Neural cell (in vitro differentiated cells): ENCODE measurements around the gene GABPB1. TPM values are rescaled to one million over a fixed set of nuclear protein-coding genes. Genes with fewer than 3 reads are reported as not detected.

Experiments used
- H2AFZ ChIP-seq: fragments of 200-600, 300-800 bp; sonication (generic), shearing (Covaris generic); 2 replicates; pipeline ENCODE4 v1.6.0; 2014; ENCODE audit warnings: low read depth, mild to moderate bottlenecking, antibody characterized with exemption, low read length, moderate library complexity
- H3F3A ChIP-seq: fragments of 200-600 bp; shearing (Covaris generic); 2 replicates; pipeline ENCODE4 v1.6.1; 2016; ENCODE audit warnings: mild to moderate bottlenecking, moderate library complexity, mixed read lengths, antibody characterized with exemption, low read length; ENCODE audit not compliant: insufficient read depth, poor library complexity, severe bottlenecking
- H3K27ac ChIP-seq: fragments of 200-600, 300-800 bp; sonication (generic), shearing (Covaris generic); 2 replicates; pipeline ENCODE4 v1.5.1; 2014; ENCODE audit warnings: mild to moderate bottlenecking, low read length, moderate library complexity
- H3K27me3 ChIP-seq: fragments of 300-800, 200-600 bp; sonication (generic), shearing (Covaris generic); 2 replicates; pipeline ENCODE4 v1.6.0; 2014; ENCODE audit warnings: mild to moderate bottlenecking, low read depth, low read length, moderate library complexity; ENCODE audit not compliant: insufficient read depth
- H3K36me3 ChIP-seq: fragments of 300-800, 200-600 bp; sonication (generic), shearing (Covaris generic); 2 replicates; pipeline ENCODE4 v1.5.1; 2014; ENCODE audit warnings: mild to moderate bottlenecking, antibody characterized with exemption, low read length, moderate library complexity; ENCODE audit not compliant: insufficient read depth
- H3K4me2 ChIP-seq: fragments of 300-800, 200-600 bp; sonication (generic), shearing (Covaris generic); 2 replicates; pipeline ENCODE4 v1.6.0; 2014; ENCODE audit warnings: mild to moderate bottlenecking, low read length
- H3K4me3 ChIP-seq: fragments of 300-800, 200-600 bp; sonication (generic), shearing (Covaris generic); 2 replicates; pipeline ENCODE4 v1.5.1; 2014; ENCODE audit warnings: mild to moderate bottlenecking, low read length, moderate library complexity
- H3K79me2 ChIP-seq: fragments of 200-600 bp; shearing (Covaris generic); replicated peaks from 2 replicates; pipeline ENCODE4 v1.6.0; 2014; ENCODE audit warnings: mild to moderate bottlenecking, low read length, moderate library complexity; ENCODE audit not compliant: insufficient read depth
- H3K9ac ChIP-seq: fragments of 300-800, 200-600 bp; sonication (generic), shearing (Covaris generic); 2 replicates; pipeline ENCODE4 v1.6.1; 2016; ENCODE audit warnings: mild to moderate bottlenecking, low read length, mixed read lengths
- H3K9me2 ChIP-seq: fragments of 200-600 bp; shearing (Covaris generic); 2 replicates; pipeline ENCODE4 v1.6.1; 2016; ENCODE audit warnings: mild to moderate bottlenecking, low read length, mixed read lengths; ENCODE audit not compliant: insufficient read depth
- H3K9me3 ChIP-seq: fragments of 200-600, 300-800 bp; sonication (generic), shearing (Covaris generic); 2 replicates; pipeline ENCODE4 v1.6.1; 2016; ENCODE audit warnings: mild to moderate bottlenecking, mixed run types, low read length, moderate library complexity, mixed read lengths
- H4K20me1 ChIP-seq: fragments of 200-600 bp; shearing (Covaris generic); 2 replicates; pipeline ENCODE4 v1.6.1; 2016; ENCODE audit warnings: mild to moderate bottlenecking, mixed run types; ENCODE audit not compliant: insufficient read depth
- EP300 ChIP-seq: fragments of 450-650 bp; conservative IDR thresholded peaks from 2 replicates; pipeline ENCODE4 v1.6.1; 2014; ENCODE audit warnings: antibody characterized with exemption, mild to moderate bottlenecking, moderate library complexity; ENCODE audit not compliant: poor library complexity, severe bottlenecking
- EZH2 ChIP-seq: fragments of 200-600, 300-800 bp; shearing (Covaris generic), sonication (generic); IDR thresholded peaks from 2 replicates; pipeline ENCODE4 v1.6.1; 2014; ENCODE audit warnings: antibody characterized with exemption, low read length, borderline replicate concordance, mild to moderate bottlenecking; ENCODE audit not compliant: insufficient read depth, poor library complexity, severe bottlenecking
- MXI1 ChIP-seq: fragments of 450-650 bp; conservative IDR thresholded peaks from 2 replicates; pipeline ENCODE4 v1.6.1; 2014; ENCODE audit warnings: antibody characterized with exemption, mild to moderate bottlenecking; ENCODE audit not compliant: poor library complexity, severe bottlenecking
- POLR2AphosphoS5 ChIP-seq: IDR thresholded peaks from 2 replicates; pipeline ENCODE4 v1.6.1; 2012
- RAD21 ChIP-seq: fragments of 450-650 bp; conservative IDR thresholded peaks from 2 replicates; pipeline ENCODE4 v1.6.1; 2014; ENCODE audit warnings: antibody characterized with exemption, mild to moderate bottlenecking, moderate library complexity
- REST ChIP-seq: IDR thresholded peaks from 2 replicates; pipeline ENCODE4 v1.6.1; 2012; ENCODE audit warnings: borderline replicate concordance
- SMC3 ChIP-seq: fragments of 450-650 bp; conservative IDR thresholded peaks from 2 replicates; pipeline ENCODE4 v1.6.1; 2014; ENCODE audit warnings: antibody characterized with exemption, mild to moderate bottlenecking, moderate library complexity; ENCODE audit not compliant: poor library complexity
- TAF1 ChIP-seq: IDR thresholded peaks from 2 replicates; pipeline ENCODE4 v1.6.1; 2012; ENCODE audit warnings: low read depth
- polyA plus RNA-seq: library from polyadenylated mRNA; depleted of rRNA; stranded (reverse); fragments of >200 nt; gene quantifications from 2 replicates; pipeline ENCODE4 v1.2.3, GENCODE V29; 2014
- TF ChIP-seq, protein P1 (sequence below): fragments of 450-650 bp; IDR thresholded peaks from 2 replicates; pipeline ENCODE4 v1.5.1; 2014; ENCODE audit warnings: antibody characterized with exemption, mild to moderate bottlenecking, moderate library complexity; ENCODE audit not compliant: poor library complexity, severe bottlenecking

The GABPB1 gene
- polyA plus RNA-seq, 1 donor from 2014 or later: 34.1 TPM

DNA sequence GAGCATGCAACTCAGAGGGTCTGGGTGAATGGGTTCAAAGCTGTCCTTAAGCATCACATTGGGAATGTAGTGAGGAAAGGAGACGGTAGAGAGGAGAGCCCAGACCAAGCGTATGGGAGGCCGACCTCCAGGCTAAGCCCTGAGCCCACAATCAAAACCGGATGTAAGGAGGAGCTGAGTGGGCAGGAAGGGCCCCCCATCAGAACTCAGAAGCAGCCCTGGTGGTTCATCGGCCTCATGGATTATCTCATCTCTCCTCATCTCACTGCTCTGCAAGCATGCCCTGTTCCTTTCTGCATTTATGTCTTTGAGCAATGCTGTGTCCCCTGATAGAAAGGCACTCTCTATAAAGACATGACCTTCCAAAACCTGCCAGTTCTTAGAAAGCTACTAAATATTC lies 95.7 kb downstream of the GABPB1 start:
- no peaks in the 10 kb centered on the region for H3K9me3 ChIP-seq
- TF ChIP-seq MXI1: no peak
- no peak for TF ChIP-seq EZH2
- TF ChIP-seq EP300: no peak
- TF ChIP-seq TAF1: no peak
- TF ChIP-seq, protein P1, sequence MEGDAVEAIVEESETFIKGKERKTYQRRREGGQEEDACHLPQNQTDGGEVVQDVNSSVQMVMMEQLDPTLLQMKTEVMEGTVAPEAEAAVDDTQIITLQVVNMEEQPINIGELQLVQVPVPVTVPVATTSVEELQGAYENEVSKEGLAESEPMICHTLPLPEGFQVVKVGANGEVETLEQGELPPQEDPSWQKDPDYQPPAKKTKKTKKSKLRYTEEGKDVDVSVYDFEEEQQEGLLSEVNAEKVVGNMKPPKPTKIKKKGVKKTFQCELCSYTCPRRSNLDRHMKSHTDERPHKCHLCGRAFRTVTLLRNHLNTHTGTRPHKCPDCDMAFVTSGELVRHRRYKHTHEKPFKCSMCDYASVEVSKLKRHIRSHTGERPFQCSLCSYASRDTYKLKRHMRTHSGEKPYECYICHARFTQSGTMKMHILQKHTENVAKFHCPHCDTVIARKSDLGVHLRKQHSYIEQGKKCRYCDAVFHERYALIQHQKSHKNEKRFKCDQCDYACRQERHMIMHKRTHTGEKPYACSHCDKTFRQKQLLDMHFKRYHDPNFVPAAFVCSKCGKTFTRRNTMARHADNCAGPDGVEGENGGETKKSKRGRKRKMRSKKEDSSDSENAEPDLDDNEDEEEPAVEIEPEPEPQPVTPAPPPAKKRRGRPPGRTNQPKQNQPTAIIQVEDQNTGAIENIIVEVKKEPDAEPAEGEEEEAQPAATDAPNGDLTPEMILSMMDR: no peak
- no peaks in the 10 kb centered on the region for H4K20me1 ChIP-seq
- H3K4me3 ChIP-seq: no peak overlapping the region
- H3K9ac ChIP-seq: no peak overlapping the region
- H3K36me3 ChIP-seq: no peaks in the 10 kb centered on the region
- no peak overlapping the region for H3K4me2 ChIP-seq
- no peaks in the 10 kb centered on the region for H3K79me2 ChIP-seq
- H3K27me3 ChIP-seq: no peaks in the 10 kb centered on the region
- no peaks in the 10 kb centered on the region for H3F3A ChIP-seq
- no peaks in the 10 kb centered on the region for H3K9me2 ChIP-seq
- H3K27ac ChIP-seq: no peak overlapping the region
- no peak overlapping the region for H2AFZ ChIP-seq

GRCh38 chr15:50257924-50258323 lies 97.1 kb downstream of the GABPB1 start:
- no peaks in the 10 kb centered on the region for H3F3A ChIP-seq

More at GRCh38 chr15:50257924-50258323, 97.1 kb downstream of the GABPB1 start:
- H3K9me2 ChIP-seq: no peaks in the 10 kb centered on the region
- H3K4me2 ChIP-seq: no peak overlapping the region
- TF ChIP-seq, protein P1: no peak
- TF ChIP-seq EZH2: no peak
- TF ChIP-seq REST: no peak
- TF ChIP-seq POLR2AphosphoS5: no peak
- no peak for TF ChIP-seq EP300
- no peak for TF ChIP-seq TAF1
- no peak for TF ChIP-seq MXI1
- TF ChIP-seq SMC3: no peak
- no peak for TF ChIP-seq RAD21
- H3K9me3 ChIP-seq: no peaks in the 10 kb centered on the region
- no peaks in the 10 kb centered on the region for H4K20me1 ChIP-seq
- H3K79me2 ChIP-seq: no peaks in the 10 kb centered on the region
- H3K4me3 ChIP-seq: no peak overlapping the region
- H3K36me3 ChIP-seq: no peaks in the 10 kb centered on the region
- no peaks in the 10 kb centered on the region for H3K27me3 ChIP-seq
- no peak overlapping the region for H2AFZ ChIP-seq
- H3K27ac ChIP-seq: no peak overlapping the region
- no peak overlapping the region for H3K9ac ChIP-seq
